NCI-H2227 treated with DMSO at 0.1 percent for 48 hours (cell line): ENCODE measurements around the gene SELENOT.
"Not testable (repeated sequence)": the region's sequence is repeated elsewhere in the genome, so short reads cannot be mapped to it uniquely, and the experiment has no call there.

Experiments used
- DNase-seq: peaks from one replicate; lab custom pipeline; 2025; lab: John Stamatoyannopoulos, UW

Gene SELENOT

DNA sequence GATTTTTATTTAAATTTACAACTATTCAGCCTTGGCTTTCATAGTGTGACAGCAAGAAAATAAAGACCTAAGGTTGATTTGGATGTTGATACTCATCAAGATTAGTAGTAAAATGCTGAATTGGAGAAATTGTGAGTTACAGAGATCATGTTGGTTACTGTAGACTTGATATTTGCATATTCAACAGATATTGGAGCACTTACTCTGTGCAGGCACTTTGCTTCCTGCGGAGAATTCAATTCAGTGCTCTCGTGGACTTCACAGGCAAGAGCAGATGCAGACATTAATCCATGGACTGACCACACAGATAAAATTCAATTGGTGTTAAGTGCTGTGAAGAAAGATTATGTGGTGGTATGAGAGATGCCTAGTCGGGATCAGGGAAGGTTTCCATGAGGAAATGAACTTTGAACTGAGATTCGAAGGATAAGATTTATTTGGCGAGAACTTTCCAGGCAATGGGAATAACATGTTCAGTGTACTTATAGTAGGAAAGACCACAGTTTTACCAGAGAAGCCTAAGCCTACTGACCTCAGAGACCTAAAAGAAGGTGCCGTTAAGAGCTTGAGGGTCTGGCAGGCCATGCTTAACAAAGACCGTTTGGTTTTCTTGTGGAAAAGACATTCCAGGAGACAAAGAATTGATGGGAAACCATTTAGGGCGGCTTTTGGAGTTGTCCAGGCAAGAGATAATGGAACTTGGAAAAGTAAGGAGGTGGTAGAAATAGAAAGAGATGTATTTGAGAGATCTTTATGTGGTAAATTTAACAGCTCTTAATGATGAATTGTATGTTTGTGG, 4.3 kb downstream of the SELENOT start:
- DNase-seq = no peak

DNA sequence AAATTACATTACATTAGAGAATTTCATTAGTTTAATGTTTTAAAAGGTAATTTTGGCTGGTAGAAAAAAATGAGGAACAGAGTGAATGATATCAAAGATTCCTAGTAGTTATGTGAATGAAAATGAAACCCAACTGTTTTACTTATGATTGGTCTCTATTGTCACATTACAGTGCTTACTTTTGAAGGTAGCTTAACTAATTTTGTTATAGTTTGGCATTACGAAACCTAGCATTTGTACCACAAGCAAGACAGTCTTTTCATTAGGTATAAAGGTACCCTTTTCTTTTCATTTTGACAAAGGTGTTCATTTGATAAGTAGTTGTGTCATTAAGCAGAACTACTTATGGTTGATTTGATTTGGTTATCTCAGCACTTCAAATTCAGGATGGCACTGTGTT, 6.9 kb downstream of the SELENOT start:
- no peak for DNase-seq

- no peak for DNase-seq
Measured at GRCh38 chr3:150610785-150611184, 7.7 kb downstream of the SELENOT start.

DNA sequence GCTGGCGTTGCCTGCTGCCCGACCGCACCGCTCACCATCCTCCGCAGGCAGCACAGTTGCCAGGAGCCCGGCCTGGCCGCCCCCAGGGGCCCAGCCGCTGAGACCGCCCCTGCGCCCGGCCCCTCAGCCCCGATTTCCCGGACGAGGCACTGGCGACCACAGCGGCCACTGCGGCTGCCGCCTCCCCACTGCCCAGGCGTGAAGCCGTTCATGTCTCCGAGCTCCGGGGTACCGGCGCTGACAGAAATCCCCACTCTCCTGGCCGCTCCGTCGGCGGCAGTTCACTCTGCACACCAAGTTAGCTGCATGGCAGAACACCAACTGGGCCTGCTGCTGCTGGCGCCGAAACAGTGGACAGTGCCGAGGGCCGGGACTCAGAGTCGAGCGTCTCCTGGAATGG, 8.5 kb downstream of the SELENOT start:
- DNase-seq = no peak

DNA sequence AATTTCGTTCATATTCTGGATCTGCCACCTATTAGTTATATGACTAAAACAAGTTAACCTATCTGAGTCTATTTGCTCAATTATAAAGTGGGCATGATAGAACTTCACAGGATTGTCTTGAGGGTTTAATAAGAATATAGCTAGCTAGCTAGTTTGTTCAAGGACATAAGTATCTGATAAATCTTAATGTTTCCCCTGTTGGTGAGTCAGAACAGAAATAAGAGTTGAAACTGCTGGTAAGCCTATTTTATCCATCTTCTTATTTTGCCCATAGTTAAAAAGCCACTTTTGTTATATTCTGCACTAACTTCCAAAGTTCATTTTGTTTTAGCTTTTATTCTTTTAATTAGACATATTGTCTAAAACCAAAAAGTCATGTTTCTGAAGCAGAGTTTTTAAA, 9.4 kb downstream of the SELENOT start:
- no peak for DNase-seq

GRCh38 chr3:150613034-150613433, 9.9 kb downstream of the SELENOT start:
- no peak for DNase-seq

- no peak for DNase-seq
Measured at GRCh38 chr3:150613709-150614480, 10.8 kb downstream of the SELENOT start.

DNA sequence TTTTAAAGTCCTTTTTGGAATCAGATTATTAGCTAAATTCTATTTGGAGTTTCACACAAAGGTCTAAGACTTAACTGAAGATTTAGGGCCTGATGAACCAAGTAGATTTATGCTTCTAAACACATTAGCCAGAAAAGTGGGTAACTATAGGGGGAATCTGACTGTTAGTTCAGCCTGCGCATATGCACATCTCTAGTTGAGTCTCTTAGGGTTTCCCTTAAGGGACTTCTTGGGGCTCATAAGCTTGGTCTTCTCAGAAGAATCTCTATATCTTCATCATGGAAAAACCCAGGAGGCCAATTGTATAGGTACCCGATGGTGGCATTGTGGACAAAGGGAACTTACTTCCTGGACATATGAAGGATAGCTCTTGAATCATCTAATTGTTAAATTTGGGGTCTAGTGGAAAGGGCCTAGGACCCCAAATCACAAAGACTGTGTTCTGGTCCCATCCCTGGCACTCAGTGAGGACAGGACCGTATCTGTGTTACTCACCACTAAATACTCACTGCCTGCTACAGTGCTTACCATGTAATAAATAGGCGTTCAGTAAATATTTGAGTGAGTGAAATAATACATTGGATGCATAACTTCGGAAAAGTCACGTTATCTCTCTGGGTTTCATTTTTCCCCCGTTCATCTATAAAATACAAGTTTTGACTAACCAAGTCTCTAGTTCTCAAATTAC, 17.0 kb downstream of the SELENOT start:
- DNase-seq = no peak

DNA sequence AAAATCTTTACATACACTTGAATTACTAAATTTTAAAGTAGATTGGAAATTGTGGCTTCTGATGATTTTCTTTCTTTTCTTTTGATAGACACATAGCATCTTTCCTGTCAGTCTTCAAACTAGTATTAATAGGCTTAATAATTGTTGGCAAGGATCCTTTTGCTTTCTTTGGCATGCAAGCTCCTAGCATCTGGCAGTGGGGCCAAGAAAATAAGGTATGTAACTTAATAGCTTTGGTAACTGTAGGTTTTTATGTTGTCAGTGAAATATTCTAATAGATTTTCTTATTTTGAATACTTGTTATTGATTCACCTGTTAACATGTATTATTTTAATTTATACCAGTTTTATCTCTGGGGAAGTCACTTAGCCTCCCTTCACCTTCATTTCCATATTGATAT, 19.8 kb downstream of the SELENOT start:
- DNase-seq = not testable (repeated sequence)

DNA sequence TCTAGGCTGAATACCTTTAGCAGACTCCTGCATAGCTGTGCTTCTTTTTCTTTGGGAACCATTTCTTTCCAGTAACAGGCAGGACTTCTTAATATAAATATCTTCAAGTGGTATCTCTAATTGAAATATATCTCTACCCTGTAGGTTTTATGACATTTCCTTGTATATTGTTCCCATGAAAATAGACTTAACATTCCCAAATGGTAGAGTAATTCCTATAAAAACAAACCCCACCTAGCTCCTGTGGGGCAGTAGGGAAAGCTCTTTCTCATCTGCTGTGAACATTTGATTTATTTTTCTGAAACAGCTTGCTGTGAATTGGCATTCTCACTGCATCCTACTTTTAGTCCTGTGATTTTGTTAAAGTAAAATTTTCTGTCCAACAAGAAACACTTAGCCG, 20.8 kb downstream of the SELENOT start:
- no peak for DNase-seq

- no peak for DNase-seq
Measured at GRCh38 chr3:150626148-150626930, 23.2 kb downstream of the SELENOT start.

DNA sequence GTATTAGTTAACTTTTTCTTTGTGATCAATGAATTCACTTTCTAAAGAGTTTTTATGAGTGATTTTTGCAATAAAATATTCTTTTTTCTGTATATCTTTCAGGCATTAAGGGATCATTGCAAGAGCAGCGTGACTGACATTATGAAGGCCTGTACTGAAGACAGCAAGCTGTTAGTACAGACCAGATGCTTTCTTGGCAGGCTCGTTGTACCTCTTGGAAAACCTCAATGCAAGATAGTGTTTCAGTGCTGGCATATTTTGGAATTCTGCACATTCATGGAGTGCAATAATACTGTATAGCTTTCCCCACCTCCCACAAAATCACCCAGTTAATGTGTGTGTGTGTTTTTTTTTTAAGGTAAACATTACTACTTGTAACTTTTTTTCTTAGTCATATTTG, 24.4 kb downstream of the SELENOT start:
- no peak for DNase-seq

GRCh38 chr3:150631515-150632221, 28.5 kb downstream of the SELENOT start:
- DNase-seq = no peak

- no peak for DNase-seq
Measured at GRCh38 chr3:150635076-150635475, 32.0 kb downstream of the SELENOT start.

GRCh38 chr3:150635526-150635925, 32.4 kb downstream of the SELENOT start:
- no peak for DNase-seq

DNA sequence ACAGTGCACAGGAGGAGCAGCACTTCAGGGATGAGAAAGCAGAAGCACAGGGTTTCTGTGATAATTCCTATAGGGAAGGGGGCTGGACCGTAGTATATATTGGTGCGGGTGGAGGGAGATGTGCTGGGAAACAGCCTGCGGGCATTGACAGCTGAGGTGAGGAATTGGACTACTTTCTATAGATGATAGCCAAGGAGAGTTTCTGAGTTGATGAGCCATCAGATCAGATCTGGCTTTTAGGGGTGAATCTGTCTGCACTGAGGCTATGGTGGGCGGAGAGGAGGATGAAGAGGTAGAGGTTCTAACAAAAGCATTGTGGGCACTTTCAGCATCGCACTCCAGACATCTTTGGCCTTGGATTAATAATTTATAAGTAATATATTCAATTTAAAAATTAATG, 33.1 kb downstream of the SELENOT start:
- no peak for DNase-seq

GRCh38 chr3:150639262-150639661, 36.1 kb downstream of the SELENOT start:
- DNase-seq = no peak

DNA sequence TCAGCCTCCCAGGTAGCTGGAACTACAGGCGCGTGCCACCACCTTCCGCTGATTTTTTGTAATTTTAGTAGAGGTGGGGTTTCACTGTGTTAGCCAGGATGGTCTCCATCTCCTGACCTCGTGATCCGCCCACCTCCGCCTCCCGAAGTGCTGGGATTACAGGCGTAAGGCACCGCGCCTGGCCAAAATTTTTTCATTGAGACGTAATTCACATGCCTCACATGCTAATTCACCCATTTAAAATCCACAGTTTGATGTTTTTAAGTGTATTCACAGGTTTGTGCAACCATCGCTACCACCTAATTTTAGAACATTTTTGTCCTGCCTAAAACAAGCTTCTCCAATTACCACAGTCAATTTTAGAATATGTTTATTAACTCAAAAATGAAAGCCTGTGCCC, 37.1 kb downstream of the SELENOT start:
- DNase-seq = no peak

- no peak for DNase-seq
Measured at GRCh38 chr3:150653110-150653561, 50.0 kb downstream of the SELENOT start.

DNA sequence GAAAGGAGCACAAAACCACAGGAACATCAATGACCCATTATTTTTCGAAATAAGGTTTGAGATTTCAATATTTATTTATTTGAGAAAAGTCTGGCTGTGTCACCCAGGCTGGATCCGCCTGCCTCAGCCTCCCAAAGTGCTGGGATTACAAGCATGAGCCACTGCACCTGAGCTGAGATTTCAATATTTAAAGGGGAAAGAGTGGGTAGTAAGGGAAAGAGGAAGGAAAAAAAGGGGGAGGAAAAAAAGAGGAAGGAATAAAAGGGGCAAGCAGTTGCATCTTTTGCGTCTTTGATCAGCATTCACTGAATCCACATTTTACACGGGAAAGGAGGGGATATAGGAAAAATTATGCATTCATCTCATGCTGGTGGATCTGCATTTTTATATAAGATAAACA, 53.2 kb downstream of the SELENOT start:
- DNase-seq = no peak
